A204.1 (cell line): ENCODE measurements around the gene PIGBOS1.
A peak's percentile ranks its signal among the peaks of the same experiment; 100 is the strongest.
"Not testable (repeated sequence)": the region's sequence is repeated elsewhere in the genome, so short reads cannot be mapped to it uniquely, and the experiment has no call there.

ENCODE experiments used
- FAIRE-seq: peaks from 2 replicates; lab custom pipeline; 2012; peaks lifted over from hg19 to GRCh38; lab: Jason Lieb, UNC

Gene PIGBOS1

DNA sequence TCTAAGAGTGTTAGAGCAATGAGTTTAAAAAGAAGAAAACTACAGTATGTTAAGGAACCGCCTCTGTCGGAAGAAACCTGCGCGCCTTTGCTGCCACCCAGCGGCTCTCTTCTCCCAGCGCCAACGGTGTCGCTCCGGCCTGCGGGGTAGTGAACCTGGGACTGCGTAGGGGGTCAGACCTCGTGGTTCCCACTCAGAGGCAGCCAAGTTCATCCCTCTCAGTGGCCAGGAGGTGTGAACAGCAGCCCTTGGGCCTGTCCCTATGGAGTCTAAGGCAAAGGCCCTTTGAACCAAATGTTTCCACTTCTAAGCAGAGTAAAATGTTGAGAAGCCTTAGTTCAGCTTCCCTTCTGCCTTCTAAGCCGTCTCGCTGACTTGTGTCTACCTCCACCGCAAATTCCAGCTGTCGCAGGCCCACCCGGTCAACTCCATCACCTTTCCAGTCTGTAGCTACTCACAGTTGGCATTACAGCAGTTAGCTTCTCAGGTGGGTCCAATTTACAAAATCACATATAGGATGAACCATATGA, 28.3 kb downstream of the PIGBOS1 start:
- peak; percentile 35 for FAIRE-seq

DNA sequence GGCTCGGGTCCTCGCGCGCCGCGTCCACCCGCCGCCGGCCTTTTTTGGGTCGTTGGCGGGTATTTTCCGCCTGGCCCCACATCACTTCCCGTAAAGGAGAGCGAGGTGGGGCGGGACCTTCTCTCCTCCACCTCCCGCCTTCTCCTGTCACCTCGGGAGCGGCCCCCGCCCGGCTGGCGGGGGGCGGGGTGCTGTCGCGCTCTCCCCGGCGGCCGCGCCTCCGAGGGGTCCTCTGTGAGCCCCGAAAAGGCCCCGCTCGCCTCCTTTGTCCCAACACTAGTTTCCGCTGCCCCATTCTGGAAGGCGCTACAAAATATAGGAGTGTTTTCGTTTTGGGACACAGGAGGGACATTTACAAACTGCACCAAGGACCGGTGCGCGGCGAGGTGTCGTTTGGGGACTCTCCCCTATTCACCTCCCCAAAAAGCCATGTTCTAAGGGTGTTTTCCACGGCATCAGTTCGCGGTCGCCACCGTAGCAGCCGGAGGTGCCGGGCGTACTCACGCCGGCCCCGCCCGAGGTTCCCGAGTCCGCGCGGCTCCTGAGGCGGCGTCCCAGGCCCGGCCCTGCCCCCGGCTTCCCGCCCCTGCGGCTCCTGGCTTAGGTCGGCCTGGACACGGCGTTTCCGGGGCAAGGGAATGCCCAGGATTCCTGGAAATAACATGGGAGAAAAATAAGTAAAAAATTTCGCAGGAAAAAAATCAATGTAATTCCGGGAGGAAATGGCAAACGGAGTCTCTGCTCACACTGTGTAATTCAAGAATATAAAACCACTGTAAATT, 29.0 kb downstream of the PIGBOS1 start, which contains the start of gene RAB27A:
Gene RAB27A, minus strand, starts transcription at position 68 of the 782 bp plus-strand sequence. CDS start 54,879 bp downstream, outside the sequence.
- no peak for FAIRE-seq

DNA sequence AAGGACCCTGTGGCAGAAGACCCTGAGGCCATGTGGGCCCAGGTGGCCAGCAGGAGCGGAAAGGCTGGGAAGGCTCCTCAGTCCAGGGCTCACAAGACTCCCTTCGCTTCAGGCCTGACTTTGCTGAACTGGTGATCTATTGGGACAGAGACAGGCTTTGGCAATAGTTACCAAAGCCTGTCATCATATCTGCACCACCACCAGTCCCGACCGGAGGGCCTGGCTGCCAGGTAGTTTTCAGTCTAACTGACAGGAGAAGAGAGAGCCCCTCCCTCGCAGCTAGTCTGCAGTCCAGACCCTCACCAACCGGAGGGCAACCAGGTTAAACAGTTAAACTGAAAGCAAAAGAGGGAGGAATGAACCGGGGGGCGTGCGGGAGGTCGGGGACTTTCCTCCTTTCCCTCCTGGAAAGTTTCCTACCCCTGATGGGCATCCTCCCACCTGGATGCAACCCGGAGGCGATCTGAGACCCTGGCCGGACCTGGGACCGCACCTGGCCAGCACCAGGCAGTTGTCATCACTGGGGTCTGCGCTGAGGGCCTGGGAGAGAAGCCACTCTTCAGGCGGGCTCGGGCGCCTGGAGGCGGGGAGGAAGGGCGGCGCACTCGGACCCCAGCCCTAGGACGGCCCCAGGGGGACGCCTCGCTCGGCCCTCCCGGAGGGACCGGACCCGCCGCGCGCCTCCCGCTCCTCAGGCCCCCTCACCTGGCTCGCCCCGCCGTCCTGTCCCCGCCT, 29.7 kb downstream of the PIGBOS1 start:
- FAIRE-seq, result no peak

DNA sequence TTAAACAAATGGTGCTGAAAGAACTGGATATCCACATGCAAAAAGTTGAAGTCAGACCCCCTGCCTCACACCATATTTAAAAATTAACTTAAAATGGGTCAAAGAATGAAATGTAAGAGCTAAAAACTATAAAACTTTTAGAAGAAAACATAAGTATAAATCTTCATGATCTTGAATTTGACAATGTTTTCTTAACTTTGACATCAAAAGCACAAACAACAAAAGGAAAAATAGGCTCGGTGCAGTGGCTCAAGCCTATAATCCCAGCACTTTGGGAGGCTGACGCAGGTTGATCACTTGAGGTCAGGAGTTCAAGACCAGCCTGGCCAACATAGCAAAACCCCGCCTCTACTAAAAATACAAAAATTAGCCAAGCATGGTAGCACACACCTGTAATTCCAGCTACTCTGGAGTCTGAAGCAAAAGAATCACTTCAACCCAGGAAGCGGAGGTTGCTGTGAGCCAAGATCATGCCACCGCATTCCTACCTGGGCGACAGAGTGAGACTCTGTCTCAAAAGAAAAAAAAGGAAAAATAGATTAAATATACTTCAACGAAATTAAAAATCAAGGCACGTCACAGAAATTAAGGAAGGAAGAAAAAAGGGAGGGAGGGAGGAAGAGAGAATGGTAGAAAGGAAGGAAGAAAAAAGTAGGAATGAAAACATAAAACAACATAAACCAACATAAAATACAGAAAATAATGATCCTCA, 30.8 kb downstream of the PIGBOS1 start:
- FAIRE-seq, result no peak

DNA sequence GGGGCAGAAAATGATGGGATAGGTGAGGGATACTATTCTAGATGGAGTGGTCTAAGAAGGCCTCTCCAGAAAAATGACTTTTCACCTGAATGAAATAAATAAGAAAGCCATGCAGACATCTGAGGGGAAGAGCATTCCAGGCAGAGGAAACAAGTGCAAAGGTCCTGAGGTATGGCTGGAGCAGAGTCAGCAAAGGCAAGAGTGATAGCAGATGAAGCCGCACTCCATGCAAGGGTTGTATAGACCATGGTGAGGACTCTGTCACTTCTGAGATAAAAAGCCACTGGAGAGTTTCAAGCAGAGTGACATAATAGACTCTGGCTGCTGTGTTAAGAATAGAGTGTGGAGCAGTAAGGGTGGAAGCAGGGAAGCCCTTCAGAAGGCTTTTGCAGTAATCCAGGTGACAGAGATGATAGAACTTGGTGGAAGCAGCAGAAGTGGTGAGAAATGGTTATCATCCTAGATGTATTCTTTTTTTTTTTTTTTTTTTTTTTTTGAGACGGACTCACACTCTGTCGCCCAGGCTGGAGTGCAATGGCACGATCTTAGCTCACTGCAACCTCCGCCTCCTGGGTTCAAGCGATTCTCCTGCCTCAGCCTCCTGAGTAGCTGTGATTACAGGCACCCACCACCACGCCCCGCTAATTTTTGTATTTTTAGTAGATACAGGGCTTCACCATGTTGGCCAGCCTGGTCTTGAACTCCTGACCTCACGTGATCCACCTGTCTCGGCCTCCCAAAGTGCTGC, 32.3 kb downstream of the PIGBOS1 start:
- not testable (repeated sequence) for FAIRE-seq

DNA sequence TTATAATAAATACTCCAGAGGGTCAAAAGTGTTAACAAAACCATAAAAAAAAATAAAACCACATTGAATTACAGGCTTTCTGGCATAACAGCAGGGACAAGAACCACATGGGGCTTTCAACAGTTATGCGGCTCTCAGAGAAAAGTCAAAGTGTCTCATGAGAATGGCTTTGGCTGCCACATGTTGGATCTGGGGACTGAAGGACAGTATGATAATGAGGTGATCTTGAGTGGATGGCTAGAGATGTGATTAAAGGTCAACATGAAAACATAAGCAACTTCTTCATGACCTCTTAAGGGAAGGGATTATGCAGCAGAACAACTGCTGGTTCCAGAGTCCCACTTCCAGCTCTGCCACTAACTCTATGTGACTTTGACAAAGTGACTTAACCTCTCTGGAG, 34.5 kb downstream of the PIGBOS1 start:
- FAIRE-seq, result no peak

DNA sequence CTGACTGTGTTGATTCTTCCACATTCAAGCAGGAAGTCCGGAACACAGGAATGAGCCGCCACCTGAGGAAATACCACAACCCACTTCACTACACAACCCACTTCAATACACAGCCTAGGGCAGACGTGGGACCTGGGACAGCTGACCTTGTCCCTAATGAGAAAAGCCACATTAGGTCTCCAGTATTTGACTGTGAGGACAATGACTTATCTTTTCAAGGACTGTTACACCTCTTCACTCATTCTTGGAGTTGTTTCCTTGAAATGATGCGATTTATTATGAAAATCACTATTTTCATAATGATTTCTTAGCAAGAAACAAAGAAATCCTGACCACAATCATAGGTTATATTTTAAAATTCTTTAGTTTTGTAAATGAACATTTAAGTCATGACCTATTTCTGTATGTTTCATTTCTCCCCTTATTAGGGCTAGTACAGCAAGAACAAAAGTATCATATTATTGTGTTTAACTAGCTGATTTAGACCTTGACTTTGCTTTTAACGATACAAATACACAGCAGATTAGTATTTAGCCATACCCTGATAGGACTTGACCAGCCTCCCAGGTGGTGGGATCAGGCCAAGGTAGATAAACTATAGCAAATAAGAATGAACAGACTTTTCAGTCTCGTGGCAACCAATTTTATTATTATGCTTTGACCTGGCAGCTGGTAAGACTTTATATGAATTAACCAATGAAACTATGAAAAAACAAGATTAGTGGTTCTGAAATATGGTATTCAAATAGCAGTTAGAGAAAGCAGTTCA, 35.4 kb downstream of the PIGBOS1 start:
- FAIRE-seq, result no peak

DNA sequence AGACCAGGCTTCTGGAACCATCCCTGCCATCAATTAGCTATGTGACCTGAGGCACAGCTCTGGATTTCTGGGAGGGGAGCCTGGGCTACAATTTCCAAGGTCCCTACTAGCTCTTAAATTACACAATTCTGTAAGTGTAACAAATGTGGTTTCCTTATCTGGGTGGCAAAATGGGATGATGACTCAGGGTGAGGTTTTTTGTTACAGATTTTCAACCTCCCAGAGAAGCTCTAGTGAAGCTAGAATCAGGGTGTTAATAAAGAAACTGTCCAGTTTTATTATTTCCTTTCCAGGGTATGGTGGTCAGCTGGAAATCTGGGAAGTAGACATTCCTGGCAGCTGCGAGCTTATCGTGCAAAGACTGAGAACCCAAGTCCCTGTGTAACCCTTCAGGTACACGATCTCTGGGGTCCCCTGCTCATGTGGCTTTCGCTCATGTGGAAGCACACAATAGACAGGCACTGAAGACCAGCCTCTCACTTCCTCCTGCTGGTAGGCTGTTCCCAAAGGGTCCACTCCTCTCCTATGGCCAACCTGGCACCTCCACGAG, 36.6 kb downstream of the PIGBOS1 start:
- no peak for FAIRE-seq

DNA sequence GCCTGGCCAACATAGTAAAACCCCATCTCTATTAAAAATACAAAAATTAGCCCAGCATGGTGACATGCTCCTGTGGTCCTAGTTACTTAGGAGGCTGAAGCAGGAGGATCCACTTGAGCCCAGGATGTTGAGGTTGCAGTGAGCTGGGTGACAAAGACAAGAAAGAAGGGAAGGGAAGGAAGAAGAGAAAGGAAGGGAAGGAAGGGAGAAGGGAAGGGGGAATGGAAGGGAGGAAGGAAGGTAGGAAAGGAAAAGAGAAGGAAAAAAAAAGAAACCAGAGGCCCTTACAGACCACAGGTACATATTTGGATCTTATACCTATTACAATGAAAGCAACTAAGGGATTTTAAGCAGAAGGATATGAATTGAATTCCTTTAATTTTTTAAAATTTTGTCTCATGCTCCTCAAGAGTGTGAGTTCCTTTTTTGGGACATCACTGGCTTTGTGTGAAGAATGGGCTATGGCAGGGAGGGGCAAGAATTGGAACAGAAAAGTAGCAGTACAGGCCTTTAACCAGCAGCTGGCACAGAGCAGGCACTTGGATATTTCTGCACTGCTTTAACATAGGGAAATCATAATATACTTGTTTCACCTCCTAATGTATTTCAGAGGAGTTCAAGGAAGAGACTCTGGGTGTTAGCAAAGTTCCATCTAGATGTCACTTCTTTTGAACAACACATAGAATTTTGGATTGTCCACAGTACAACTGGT, 37.2 kb downstream of the PIGBOS1 start:
- FAIRE-seq, result no peak

DNA sequence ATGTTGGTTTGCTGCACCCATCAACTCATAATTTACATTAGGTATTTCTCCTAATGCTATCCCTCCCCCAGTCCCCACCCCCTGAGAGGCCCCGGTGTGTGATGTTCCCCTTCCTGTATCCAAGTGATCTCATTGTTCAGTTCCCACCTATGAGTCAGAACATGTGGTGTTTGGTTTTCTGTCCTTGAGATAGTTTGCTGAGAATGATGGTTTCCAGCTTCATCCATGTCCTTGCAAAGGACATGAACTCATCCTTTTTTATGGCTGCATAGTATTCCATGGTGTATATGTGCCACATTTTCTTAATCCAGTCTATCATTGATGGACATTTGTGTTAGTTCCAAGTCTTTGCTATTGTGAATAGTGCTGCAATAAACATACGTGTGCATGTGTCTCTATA, 38.3 kb downstream of the PIGBOS1 start:
- FAIRE-seq, result not testable (repeated sequence)

DNA sequence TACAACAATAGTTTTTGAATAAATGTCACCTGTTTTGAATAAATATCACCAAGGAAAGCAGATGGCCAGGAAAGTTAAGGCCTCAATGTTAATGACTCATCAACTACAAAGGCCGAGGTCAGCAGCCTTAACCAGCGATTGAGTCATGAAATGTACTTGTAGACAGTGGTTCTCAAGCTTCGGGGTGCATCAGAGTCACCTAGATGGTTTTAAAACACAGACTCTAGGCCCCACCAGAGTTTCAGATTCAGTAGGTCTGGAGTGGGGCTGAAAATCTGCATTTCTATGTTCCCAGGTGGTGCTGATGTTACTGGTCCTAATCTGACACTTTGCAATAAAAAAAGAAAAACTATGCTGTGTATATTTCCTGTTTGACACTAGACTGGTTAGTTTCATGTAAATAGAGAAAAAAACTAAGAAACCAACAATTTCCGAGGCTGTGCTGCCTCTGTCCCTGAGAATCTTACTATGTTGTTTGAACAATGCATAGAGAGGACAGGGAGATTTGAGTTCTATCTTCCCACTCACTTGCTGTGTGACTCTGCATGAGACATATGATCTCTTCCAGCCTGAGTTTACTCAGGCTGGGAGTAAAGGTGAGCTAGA, 39.1 kb downstream of the PIGBOS1 start:
- FAIRE-seq, result no peak

DNA sequence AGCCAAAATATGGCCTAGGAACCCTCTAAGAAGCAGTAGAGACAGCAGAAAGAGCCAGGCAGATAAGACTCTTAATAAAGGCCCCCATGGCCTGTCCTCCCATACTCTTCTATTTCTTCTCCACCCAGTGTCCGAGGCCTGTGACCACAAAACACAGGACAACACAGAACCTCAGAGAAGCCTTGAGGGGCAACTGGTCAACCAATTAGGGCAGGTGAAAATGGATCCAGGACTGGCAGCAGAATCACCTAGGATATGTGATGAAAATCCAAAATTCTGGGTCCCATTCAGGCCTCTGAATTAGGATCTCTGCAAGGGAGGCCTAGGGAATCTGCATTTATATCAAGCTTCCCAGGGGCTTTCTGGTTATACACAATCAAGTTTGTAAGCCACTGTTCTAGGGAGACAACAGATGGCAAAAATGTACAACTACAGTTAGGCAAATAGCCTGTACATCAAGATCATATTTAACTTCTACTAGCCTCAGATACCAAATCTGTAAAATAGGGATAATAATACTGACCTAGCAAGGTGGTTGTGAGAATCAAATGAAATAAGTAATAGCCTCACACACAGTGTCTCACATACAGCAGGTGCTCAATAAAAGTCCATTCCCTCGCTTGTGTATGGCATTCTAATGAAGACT, 39.7 kb downstream of the PIGBOS1 start:
- no peak for FAIRE-seq

DNA sequence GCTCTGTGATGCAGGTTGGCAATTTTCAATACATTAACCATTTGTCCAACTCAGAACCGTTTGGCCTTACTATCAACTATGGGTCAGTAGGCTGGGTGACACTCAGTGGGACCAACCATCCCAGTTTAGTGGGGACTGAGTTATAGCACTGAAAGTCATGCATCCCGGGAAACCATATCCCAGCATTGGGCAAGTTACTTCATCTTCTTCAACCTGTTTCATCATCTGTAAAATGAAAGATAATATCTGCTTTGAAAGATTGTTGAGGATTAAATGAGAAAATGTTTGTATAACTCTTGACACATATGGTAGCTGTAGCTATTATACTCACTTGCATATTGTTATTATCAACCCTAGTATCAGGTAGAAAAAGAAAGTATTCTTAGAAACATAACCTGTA, 41.2 kb downstream of the PIGBOS1 start:
- FAIRE-seq, result no peak

DNA sequence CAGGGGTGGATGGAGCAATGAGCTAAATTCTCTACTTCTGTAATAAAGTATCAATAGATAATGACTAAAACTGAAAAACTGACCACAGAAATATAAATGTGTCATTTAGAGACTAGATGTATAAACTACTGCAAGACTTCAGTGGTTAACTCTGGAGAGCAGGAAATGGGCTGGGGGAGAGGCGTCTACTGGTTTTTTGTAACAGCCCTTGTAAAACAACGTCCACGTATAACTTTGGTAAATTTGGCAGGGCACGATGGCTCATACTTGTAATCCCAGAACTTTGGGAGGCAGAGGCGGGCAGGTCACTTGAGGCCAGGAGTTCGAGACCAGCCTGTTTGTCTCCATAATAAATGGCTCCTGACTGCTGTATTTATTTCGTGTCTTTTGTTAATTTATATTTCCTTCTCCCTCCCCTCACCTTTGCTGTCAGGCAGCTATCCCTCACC, 41.8 kb downstream of the PIGBOS1 start:
- FAIRE-seq, result no peak

DNA sequence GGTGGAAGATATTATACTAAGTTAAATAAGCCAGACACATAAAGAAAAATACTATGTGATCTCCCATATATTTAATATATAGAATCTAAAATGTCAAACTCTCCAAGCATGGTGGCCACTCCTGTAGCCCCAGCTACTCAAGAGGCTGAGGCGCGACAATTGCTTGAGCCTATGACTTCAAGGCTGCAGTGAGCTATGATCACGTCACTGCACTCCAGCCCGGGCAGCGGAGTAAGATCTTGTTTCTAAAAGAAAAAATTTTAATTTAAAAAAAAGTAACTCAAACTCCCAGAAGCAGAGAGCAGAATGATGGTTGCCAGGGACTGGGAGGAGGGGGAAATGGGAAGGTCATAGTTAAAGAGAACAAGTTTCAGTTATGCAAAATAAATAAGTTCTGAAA, 42.6 kb downstream of the PIGBOS1 start:
- no peak for FAIRE-seq

DNA sequence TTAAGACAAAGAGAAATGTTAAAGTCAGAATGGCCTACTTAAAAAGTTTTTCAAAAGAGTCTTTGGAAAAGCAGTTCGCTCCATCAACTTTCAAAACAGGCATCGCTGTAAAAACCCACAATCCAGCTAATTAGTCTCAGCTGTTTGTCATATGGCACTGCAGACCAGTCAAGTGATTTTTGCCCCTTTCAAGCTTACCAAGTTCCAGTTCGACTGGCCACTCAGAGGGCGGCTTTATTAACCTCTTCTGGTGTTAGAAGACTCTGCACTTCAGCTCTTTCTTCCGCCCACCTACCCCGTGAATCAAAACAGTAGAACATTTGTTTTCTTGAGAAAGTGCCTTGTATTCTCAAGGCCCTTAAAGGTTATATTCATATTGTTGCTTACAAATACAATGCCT, 48.6 kb downstream of the PIGBOS1 start:
- FAIRE-seq, result no peak

DNA sequence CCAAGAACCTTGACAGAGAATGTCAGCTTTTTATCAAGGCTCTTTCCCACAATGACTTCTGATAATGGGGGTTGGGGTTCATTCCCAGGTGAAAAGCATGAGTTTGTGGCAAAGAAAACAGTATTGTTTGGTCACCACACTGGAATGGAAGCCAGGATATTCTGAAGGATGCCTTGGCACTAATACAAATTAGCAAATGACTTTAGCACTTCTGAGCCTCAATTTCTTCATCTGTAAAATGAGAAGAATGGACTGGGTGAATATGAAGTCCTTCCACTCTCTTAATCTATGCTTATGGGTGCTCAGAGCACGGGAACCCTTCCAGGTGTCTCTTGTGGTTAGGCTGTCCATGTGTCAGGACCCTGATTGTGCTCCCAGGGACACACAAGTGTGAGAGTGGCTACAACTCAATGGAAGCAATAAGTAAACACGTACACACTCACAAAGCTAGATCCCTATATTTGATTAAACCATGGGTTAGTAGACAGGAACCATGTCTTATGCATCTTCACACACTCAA, 50.7 kb downstream of the PIGBOS1 start:
- FAIRE-seq, result no peak

DNA sequence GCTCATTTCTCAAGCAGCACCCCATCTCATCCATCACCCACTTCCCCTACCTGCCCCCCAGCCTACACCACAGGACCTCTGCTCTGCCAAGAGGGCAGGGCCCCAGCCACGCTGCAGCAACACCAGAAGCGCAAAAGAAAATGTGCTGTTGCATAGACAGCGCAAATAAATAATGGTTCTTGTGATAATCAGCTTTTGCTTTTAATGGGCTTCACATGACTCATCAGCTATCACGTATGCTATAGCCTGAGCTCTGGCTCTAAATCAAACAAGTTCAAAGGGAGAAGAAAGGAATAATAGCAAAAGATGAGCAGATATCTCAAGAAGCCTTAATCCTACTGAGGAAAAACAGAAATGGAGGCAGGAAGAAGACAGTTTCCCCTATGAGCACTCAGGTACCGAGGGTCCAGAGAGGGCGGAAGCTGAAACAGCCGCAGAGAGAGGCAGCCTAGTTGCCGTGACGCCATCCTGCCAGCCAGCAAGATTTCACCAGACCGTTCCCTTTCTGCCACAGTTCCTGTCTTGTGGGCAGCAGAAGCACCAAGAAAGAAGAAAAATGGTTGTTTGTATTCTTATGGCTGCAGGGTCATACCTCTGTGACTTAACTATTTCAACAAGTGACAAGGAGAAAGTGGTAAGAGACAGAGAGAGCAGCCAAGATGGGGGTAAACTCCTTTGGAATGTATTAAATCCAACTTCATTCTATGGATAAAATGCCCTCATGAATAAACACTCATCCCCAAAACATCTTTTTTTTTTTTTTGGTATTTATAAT, 51.3 kb downstream of the PIGBOS1 start:
- no peak for FAIRE-seq
